HT1080 (cell line): Measurements from ENCODE around the gene RIPOR3. TPM values are rescaled to one million over a fixed set of nuclear protein-coding genes. Genes with fewer than 3 reads are reported as not detected.
"Not testable (repeated sequence)": the region's sequence is repeated elsewhere in the genome, so short reads cannot be mapped to it uniquely, and the experiment has no call there.

Source experiments
- DNase-seq: peaks from one replicate; pipeline ENCODE4 v3.0.0-alpha.2; 2015; ENCODE audit warnings: low read depth
- total RNA-seq: library from RNA; depleted of rRNA; stranded (reverse); fragments of >200 nt; shearing (Covaris generic); gene quantifications from 2 replicates; pipeline ENCODE4 v1.2.3, GENCODE V29; 2014

Gene RIPOR3
- total RNA-seq, 1 experiment from 2014 or later, result not detected

DNA sequence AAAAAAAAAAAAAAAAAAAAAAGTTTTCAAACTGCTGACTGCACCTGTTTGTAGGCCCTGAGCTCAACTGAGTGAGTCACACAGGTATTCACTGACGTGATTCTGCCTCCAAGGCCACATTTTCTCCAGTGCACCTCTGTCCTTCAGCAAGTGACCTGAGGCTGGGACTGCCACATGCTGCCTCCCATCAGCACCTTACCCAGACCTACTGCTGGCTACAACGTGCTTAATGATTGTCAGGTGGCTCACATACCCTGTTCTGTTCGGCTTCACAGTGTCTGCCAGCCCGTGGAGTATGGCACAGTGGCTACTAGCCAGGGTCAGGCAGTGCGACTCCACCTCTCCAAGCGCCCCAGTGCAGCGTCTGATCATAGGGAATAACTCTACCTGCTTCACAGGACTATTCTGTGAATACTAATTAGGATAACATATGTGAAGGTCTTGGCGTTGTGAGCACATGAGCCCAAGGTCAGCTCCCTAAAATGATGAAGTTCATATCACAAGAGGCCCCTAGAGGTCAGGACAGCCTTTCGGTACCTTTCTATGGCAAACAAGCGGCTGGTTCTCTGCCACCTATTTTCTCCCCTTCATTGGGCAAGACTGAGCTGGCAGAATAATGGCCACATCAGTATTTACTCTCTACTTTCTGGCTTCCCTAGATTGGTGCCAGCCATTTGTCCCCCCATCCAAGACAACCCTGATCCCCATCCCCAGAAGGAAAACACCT is 28.1 kb downstream of the RIPOR3 start:
- DNase-seq, result peak; percentile 29

- DNase-seq, result no peak
These were observed 31.2 kb downstream of the RIPOR3 start for GRCh38 chr20:50659975-50660670.

DNA sequence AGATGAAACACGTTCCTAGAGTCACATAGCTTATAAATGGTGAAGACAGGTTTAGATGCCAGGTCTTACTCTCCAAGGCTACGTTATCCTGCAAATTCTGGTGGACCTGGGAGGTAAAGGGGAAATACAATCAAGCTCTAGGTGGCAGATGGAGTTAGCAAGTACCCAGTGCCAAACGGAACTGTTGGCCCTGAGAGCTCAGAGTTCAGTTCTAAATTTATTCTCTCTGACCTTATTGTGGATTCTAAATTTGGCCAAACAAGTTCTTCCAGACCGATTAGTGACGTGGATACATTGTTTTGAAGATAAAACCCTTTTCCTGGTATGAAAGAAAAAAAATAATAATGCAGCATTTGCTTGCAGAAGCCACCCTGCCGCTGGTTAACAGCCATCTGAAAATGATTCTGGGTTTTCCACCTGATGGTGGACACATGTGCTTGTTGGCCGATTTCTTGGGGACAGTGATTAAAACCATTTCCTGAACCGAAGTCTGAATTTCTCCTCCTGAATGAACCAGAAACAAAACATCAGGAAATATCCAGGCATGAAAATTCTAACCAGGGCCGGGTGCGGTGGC is 32.5 kb downstream of the RIPOR3 start:
- no peak for DNase-seq

- DNase-seq, result no peak
These were observed 35.9 kb downstream of the RIPOR3 start for GRCh38 chr20:50655311-50655880.

DNA sequence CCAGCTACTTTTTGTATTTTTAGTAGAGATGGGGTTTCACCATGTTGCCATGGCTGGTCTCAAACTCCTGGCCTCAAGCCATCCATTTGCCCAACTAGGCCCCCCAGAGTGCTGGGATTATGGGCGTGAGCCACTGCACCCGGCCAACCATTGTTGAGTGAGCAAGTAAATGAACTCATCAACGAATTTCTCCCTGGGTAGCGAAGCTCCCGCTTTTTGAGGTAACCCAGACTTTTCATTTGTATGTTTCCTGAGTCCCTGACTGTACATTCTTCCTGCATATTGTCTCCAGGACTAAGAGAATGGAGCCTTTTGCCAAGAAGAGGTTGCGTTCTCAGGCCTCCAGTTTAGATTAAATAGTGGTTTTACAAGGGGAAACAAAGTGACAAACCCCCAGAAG is 36.4 kb downstream of the RIPOR3 start:
- no peak for DNase-seq

DNA sequence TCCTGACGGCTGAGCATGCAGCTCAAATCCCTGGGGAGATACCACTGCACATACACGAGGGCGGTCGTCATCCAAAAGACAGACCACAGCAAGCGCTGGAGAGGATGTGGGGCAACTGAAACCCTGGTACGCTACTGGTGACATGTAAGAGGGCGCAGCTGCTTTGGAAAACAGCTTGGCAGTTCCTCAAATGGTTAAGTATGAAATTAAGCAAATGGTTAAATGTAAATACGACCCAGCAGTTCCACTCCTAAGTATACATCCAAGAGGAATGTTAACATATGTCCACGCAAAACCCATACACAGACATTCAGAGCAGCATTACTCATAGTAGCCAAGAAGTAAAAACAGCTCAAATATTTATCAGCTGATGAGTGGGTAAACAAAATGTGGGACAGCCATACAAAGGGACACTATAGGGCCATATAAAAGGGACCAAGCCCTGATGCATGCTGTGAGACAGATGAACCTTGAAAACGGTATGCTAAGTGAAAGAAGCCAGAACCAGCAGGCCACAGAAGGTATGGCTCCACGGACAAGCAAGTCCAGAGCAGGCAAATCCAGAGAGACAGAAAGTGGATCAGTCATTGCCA is 38.5 kb downstream of the RIPOR3 start:
- DNase-seq, result no peak

- DNase-seq, result no peak
These were observed 39.7 kb downstream of the RIPOR3 start for GRCh38 chr20:50651676-50652075.

GRCh38 chr20:50649590-50649989 is 41.8 kb downstream of the RIPOR3 start:
- DNase-seq, result no peak

GRCh38 chr20:50648651-50649050 is 42.7 kb downstream of the RIPOR3 start:
- no peak for DNase-seq

DNA sequence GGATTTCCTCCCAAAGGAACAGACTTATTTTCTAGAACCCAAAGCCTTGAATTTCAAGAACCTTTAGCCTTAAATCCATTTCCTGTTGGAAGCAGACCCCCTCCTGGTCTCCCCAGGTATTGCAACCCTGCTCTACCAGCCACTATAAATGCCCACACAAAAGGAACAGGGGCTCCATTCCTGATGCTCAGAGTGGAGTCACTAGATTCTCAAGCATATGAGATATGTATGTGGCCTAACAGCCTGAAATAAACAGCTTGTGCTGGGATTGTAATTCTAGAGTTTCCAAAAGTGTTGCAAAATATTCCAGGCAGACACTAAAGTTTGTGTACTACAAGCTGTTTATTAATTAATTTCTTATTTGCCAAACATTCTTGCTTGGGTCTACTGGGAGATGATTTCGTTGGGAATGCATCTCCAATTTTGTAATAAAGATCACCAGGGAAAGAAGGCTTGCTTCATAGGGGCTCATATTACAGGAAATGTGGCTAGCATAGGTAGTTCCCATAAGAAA is 44.8 kb downstream of the RIPOR3 start:
- DNase-seq, result peak; percentile 34

DNA sequence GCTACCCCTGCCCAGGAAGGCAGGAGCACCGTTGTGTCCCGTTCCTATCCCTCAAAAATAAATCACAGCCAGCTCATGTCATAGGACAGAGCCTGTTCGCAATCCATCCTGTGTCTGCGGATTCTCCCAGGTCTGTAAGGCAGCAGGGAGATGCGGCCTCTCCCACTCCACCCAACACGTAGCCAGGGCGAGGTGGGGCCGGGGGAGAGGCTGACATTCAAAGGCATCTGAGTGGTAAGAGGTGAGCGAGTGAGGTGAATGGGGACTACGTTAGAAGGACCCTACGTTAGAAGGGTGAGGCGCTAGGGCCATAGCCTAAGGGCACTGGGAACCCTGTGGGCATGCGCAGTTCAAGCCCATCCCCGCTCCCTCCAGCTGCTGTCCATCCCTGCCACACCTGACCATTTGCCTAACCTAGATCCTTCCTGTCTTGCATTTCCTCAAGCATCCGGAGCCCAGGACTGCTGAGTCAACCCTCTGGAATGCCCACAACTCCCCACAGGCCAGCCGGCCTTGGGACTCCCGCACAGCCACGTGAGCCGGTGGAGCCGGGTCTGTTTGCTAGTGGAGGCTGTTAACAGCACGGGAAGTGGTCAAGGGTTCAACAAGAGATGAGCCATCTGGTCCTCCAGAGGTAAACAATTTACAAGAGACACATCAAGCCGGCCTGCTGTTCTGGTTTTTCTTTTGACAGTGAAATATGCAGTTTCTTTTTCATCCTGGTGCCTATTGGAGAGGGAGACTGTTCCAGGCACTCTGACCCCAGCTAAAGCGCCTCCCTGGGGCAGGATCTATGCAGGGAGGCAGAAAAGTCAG is 45.9 kb downstream of the RIPOR3 start:
- DNase-seq, result peak; percentile 100

GRCh38 chr20:50642288-50642803 is 49.0 kb downstream of the RIPOR3 start:
- no peak for DNase-seq

GRCh38 chr20:50641625-50642287 is 49.6 kb downstream of the RIPOR3 start:
- DNase-seq, result not testable (repeated sequence)

DNA sequence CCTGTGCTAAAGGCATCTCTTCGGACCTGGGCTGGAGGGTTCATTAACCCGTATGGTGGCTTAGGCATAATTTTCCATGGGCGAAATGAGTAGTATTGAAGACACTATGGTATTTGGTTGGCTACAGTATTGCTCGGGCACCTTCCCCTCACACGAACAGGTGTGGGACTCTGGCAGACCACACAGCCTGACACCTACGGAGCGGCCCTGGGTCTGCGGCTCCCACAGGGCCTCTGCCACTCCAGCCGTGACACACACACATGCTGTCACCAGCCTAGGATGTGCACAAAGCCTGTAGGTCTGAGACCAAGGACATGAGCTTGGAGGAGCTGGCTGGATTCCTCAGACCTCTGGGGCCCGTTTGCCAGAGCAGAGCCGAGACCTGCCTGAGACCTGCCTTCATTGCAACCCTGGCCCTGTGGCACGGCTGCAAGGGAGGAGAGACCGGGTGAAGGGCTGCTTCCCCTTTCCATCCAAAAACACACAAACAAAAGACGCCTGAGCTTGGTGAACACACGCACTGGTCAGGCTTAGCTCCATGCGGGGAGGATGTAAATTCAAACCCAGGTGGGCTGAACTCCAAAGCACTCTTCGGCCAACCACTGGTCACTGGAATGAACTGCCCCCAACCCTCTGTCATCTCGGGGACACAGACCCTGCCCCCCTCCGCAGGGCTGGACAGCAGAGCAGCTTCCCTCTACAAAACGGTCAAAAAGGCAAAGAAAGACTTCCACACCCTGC is 51.2 kb downstream of the RIPOR3 start:
- DNase-seq, result not testable (repeated sequence)

DNA sequence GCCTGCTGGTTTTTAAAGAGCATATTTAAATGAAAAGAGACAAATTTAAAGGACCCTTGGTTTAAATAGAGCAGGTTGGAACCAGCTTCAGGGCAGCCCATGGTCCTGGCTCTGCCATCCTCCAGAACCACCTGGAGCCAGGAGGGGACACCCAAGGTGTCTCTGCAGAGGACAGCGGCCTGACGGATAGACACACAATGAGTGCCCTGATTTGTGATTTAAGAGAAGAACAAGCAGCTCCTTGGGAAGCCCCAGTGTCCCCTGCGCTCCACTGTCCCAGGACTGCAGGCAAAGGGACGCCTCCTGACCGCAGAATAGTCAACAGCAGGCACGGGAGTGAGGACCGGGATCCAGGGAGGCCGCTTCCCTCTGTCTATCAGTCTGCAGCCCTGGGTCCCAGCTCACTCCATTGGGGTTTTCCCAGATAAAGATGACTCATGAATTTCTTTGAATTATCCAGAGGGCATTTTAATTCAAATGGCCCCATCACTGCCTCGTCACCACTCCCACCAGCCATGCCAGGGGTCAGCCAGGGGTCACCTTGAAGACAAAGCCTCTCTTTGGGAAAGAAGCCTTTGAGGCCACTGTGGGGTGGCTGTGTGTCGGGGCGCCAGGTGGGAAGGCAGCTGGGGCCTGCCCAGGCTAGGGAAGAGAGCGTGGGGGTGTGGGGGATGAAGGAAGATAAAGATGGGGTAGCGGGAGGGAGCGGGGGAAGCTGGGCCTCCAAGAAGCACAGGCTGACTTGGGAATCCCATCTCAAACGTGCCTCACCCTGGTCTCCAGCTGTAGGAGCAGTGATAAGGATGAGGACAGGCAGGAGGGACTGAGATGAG is 53.1 kb downstream of the RIPOR3 start:
- DNase-seq, result peak; percentile 85

DNA sequence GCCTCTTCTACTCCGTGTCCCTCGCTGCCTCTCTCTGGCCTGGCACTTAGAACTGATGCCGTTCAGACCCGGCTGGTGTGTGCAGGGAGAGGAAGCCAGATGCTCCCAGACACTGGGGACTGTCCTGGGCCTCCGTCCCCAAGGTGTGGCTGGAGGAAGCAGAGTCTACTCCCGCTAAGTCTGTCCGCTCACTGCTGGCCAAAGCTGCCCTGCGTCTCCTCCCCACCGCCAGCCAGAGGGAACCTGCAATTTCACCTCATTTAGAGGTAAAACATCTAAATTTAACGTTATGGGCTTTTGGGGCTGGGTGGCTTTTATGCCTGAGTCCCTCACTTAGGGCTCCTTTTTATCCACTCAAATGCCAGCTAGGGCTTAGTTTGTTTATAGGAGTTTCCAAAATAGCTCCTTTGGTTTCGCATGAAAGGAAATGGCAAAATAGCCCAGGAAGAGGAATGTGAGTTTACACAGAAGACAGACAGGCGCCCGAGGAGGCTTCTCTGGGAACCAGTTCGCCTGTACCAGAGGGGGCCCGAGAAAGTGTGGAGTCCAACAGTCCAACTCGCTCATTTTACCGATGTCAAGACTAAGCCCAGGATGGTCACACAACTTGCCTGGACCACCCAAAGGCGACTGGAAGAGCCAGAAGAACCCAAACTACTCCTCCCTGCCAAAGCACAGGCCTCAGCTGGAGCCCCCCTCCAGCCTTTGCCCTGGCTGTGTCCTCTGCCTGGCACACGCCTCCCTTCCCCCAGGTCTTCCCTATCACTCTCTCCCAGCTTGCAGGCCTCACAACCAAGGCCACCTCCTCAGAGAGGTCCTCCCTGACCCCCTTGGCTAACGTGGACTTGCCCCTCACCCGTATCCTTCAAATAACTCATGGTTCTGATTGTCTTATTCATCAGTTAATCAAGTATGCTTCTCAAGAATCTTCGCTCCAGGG is 54.5 kb downstream of the RIPOR3 start:
- DNase-seq, result no peak
